Measurements from ENCODE around the gene GPR17.

Gene GPR17

DNA sequence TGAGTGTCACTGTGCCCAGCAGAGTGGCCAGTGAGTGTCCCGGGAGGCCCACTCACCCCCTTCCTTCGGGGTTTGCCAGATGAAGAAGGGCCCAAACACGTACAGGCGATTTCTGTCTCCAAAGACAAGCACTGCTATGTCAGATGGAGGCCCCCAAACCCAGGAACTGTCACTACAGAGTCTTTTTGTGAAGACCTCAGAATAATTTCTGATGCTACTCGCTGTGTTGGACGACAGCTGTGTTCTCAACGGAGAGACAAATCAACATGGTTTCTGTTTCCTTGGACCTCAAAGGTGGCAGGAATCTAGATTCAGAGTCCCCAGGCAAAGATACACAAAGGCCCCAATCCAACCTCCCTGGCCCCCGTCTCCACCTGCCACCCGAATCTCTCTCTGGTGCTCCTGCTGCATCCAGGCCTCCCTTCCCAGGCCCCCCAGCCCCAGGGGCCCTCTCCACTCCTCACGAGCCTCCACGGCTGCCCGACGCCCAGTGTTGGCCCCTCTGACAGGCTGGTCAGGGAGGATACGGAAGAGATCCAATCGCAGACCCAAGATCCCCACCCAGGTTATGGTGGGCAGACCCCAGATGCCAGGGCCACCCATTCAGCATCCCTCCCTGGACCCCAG, 2.4 kb upstream of the GPR17 start:
- DNase-seq: no peak

- DNase-seq: no peak
Observed at GRCh38 chr2:127644066-127645025, 1.6 kb upstream of the GPR17 start.

- DNase-seq: no peak
Observed at GRCh38 chr2:127645026-127645394, 943 bp upstream of the GPR17 start.

DNA sequence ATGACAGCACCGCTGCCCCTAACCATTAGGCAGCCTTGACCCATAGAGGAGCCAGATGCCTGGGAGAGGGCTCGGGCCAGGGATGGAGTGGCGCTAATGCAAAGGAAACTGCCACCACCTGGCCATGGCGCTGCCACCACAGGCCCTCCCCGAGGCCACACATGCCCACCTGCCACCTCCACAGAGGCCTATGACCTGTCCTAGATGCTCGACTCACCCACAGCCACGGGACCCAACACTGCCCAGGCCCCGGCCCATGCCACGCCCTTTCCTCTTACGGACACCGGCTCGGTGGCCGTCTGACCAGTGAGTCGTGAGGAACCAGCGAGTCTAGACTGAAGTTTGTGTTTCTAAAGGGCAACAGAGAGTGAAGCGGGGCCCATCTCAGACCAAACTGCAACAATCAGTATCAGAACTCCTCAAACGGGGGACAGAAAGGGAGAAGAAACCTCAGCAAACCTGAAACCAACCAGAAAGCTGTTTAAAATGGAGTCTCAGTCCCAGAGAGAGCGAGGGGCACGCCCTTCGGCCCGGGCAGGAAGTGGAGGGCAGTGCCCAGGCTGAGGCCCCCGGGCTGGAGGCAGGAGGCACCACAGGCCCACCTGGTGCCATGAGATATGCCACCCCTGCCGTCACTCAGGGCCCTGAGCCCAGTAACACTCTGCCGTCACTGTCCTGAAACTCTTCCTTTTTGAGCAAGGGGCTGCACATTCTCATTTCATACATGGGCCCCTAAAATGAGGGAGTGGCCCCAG, 711 bp downstream of the GPR17 start:
- DNase-seq: no peak

- no peak for DNase-seq
Observed at GRCh38 chr2:127647242-127648190, 1.6 kb downstream of the GPR17 start.

DNA sequence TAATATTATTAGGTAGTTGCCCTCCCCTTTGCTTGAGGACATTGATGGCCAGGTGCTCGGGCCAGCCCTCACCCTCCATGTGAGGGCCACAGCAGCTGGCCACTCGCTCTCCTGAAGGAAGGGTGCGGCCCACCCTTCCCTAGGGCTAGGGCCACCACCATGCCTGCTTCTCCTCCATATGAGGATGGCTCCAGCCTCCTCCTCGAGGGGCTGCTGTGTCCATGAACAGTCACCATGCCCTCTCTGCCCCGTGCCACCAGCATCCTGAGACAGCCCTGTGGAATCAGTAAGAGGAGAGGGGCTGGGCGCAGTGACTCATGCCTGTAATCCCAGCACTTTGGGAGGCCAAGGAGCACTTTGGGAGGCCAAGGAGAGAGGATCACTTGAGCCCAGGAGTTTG, 2.4 kb downstream of the GPR17 start:
- DNase-seq: no peak

DNA sequence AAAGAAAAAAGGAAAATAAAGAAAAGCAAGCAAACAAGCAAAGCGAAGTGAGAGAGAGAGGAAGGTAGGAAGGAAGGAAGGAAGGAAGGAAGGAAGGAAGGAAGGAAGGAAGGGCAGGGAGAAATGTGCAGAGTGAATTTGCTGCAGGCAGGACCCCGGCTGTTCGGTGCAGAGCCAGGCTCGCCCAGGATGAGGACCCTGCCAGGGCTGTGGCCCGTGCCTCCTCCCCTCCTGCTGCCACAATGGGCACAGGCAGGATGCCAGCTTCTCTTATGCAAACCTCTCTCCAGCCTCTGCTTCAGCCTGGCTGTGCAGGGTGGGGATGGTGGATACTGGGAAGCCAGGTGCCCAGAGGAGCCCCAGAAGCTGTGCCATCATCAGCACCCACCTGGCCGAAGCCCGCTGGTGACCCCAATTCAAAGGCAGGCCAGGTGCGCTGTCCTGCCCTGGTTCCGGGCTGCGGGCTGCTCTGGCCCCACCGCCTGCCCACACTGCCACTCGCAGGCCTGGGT, 3.2 kb downstream of the GPR17 start:
- DNase-seq: no peak

DNA sequence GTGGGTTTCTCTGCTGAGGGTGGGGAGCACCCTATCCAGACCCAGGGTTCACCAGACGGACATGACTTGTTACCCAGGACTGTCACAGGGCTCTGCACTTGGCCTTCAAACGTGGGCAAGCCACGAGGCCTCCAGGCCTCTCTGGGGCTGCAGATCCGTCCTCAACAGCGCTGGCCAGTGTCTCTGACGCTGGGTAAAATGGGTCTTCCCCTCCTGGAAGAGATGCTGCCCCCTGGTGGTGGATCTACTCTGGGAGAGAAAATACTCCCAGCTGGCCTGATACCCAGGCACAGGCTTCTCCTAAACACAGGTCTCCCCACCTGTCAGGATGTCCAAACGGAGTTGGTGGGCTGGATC, 3.7 kb downstream of the GPR17 start:
- peak; percentile 54 for DNase-seq

GRCh38 chr2:127650041-127650784, 4.3 kb downstream of the GPR17 start:
- no peak for DNase-seq

DNA sequence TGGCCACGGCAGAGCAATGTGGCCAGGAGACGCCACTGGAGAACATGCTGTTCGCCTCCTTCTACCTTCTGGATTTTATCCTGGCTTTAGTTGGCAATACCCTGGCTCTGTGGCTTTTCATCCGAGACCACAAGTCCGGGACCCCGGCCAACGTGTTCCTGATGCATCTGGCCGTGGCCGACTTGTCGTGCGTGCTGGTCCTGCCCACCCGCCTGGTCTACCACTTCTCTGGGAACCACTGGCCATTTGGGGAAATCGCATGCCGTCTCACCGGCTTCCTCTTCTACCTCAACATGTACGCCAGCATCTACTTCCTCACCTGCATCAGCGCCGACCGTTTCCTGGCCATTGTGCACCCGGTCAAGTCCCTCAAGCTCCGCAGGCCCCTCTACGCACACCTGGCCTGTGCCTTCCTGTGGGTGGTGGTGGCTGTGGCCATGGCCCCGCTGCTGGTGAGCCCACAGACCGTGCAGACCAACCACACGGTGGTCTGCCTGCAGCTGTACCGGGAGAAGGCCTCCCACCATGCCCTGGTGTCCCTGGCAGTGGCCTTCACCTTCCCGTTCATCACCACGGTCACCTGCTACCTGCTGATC, 4.9 kb downstream of the GPR17 start:
- no peak for DNase-seq

DNA sequence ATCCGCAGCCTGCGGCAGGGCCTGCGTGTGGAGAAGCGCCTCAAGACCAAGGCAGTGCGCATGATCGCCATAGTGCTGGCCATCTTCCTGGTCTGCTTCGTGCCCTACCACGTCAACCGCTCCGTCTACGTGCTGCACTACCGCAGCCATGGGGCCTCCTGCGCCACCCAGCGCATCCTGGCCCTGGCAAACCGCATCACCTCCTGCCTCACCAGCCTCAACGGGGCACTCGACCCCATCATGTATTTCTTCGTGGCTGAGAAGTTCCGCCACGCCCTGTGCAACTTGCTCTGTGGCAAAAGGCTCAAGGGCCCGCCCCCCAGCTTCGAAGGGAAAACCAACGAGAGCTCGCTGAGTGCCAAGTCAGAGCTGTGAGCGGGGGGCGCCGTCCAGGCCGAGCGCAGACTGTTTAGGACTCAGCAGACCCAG, 5.4 kb downstream of the GPR17 start:
- no peak for DNase-seq

GRCh38 chr2:127651971-127652550, 6.1 kb downstream of the GPR17 start:
- no peak for DNase-seq

GRCh38 chr2:127652786-127653357, 6.9 kb downstream of the GPR17 start:
- no peak for DNase-seq

- DNase-seq: no peak
Observed at GRCh38 chr2:127653421-127654083, 7.6 kb downstream of the GPR17 start.

DNA sequence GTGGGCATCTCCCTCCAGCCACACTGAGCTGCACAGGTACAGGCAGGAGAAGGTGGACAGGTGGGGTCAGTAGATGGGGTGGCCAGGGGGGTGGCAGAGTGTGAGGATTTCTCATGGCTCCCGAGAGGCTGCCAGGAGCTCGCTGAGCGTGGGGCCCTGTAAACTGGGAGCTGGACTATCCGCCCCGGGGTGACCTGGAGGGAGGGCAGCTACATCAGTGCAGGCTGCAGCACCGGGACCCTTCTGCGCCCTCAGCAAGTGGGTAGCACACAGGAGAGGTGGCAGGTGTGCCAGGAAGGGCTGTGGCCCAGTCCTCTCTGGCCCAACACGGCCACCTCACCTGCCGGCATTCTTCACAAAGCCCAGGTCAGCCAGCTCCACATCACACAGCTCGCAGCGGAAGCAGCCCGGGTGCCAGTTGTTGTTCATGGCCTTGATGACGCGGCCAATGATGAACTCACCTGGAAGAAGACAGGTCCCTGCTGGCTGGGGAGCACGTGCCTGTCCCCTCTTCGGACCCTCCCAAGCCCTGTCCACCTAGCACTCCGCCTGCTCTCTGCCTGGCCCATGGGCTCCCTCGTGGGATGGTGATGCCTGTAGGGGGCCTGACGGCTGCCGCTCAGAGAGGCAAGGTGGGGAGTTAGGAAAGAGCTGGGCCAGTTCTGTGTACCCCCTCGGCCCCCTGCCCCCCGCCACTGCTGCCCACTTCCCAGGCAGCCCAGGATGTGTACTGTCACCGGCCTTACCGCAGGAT, 8.3 kb downstream of the GPR17 start:
- no peak for DNase-seq

GRCh38 chr2:127654838-127655175, 8.9 kb downstream of the GPR17 start:
- DNase-seq: no peak

DNA sequence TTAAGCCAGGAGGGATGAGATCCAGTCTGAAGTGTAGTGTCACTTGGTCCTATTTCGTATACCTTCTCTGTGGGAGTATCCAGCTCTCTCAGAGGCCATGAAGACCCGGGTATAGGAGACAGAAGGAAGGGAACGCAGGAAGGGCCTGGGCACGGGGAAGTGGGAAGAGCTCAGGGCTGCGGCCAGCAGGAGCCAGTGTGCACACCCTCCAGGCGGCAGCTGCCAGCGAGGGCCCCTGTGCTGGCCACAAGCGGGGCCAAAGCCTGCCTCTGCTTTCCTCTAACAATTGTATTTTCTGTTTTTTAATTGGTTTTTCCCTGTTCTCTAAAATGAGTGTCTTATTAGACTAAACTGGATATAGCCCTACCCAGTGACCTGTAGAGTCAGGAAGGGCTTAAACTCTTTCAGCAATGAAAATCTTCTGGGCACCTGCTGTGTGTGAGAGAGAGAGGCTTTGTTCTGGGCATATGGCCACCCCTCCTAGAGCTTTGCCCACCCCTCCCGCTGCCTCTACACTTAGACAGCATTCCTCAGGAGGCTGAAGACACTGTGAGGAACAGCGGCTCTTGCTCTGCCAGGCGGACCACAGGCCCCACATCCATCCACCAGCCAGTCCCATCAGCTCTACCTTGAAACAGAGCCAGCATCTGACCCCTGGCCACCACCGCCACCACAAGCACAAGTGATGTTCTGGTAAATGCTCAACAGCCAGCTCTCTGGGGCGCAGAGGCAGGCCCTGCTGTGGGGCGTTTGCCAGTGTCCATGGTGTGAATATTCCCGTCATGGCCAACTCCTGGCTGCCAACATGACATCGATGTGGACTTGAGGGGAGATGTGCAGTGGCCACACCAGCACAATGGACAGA, 9.5 kb downstream of the GPR17 start:
- DNase-seq: no peak

DNA sequence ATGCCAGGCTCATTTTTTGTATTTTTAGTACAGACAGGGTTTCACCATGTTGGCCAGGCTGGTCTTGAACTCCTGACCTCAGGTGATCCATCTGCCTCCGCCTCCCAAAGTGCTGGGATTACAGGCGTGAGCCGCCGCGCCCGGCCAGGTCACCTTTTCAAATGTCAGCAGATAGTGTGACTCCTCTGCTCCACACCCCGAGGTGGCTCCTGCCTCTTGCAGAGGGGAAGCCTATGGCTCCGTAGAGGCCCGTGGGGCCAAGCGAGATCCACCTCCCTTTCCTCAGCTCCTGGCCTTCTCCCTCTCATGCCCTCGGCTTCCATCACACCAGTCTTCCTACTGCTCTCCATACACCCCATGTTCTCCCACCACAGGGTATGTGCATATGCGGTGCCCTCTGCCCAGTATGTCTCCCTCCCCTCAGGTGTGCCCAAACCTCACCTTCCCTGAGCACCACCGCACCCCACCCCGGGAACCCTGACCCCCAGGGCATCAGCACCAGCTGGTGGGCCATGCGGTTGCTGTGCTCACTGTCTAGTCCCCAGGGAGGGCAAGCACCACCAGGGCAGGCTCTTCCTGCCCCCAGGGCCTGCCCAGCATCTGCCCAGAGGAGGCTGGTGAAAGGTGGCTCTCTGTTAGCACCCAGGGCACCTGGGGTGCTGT, 10.7 kb downstream of the GPR17 start:
- no peak for DNase-seq
